Glomerular endothelial cell (primary cell): Measurements from ENCODE around the gene TP73. TPM values are rescaled to one million over a fixed set of nuclear protein-coding genes. Genes with fewer than 3 reads are reported as not detected.

ENCODE experiments used
- DNase-seq: peaks from one replicate; pipeline ENCODE4 v3.0.0-alpha.2; 2011; ENCODE audit warnings: low read depth, low spot score; ENCODE audit errors: extremely low read depth
- total RNA-seq: library from RNA; depleted of rRNA; stranded (reverse); fragments of >200 nt; gene quantifications from 2 replicates; pipeline ENCODE4 v1.2.3, GENCODE V29; 2015

The TP73 gene
- total RNA-seq, 1 donor from 2014 or later = 0.88 TPM

DNA sequence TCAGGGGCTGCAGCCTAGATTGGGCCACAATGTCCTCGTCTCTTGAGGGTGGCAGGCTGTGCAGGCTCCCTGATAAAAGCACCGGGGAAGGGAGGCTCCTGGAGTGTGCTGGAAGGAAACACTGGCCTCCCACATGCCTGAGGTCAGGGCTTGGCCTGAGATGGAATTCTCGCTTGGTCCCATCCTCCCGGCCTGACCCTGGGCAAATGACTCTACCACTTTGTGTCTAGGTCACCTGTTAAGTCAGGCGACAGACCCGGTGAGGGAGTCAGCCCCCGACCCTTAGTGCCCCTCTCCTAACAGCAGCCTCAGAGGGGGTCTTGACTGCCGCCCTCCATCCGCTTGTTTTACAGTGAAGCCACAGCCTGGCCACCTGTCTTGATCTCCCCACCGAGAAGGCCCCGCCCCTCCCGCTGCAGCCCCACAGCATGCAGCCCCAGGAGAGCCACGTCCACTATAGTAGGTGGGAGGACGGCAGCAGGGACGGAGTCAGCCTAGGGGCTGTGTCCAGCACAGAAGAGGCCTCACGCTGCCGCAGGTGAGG is 122.7 kb downstream of the TP73 start:
- no peak for DNase-seq

- no peak for DNase-seq
These were observed 123.3 kb downstream of the TP73 start for GRCh38 chr1:3775490-3776230.

DNA sequence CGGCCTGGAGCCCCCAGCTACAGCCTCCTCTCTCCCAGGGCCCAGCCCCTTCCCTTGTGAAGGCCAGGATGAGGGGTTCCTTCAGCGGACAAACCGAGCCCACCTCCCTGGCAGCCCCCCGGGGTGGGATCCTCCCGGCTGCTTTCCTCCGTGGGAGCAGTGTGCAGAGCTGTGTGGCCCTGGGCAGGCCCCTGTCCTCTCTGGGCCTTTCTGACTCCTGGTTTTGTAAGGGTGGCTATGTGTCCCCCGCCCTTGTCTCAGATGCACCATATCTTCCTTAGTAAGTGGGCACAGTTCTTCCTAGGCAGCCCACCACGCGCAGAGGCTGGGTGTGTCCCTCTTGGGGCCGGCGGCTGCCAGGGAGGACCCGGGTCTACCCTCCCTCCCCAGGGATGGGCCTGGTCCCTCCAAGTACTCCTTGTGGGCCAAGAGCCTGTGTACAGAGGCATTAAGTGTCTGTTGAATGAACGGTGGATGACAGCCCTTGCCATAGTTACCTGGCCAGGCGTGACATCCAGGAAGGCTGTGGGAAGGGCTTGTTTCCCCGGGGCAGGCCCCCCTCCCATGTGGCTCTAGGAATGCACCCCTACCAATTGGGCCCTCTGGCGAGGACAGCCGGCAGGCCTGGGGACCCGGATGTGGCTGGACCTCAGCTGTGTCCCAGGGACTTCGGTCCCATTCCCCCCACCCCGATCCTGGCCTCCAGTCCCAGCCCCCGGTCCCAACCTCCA is 124.1 kb downstream of the TP73 start:
- no peak for DNase-seq

GRCh38 chr1:3777078-3777547 is 124.8 kb downstream of the TP73 start:
- no peak for DNase-seq

DNA sequence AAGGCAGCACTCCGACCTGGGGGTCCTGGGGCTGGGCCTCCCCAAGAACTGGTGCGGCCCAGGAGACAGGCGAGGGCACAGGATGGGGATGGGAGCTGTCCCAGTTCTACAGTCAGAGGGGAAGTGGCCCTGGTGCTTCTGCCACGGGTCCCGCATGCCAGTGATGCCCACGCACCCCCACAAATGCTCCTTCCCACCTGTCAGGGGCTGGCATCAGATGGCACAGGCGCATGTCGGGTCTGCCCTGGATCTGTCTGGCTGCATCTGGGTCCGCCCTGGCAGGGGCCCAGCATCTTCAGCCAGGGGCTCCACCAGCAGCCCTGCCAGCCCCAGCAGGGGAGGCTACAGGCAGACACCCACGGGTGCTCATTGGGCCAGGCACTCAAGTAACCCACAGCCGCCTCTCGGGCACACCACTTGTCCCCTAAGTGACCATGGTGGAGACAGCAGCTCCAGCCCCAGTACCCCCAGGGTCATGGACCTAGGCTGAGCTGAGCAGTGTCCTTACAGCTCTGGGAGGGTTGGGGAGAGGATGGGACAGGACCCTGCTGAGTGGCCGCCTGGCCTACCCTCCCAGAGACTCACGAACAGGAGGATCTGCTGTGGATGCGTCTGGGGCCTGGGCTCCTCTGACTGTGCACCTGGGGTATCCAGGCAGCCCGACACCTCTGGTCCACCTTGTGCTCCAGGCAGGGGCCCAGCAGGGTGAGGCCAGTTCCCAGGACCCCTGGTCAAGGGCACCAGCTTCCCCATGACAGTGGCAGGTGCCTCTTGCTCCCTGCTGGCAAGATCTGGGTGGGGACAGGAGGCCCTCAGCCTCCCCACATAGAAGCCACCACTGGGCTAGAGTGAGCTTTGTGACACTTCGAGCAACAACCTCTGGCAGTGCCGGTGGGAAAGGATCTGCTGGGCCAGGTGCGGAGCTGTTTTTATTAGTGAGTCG is 125.6 kb downstream of the TP73 start:
- DNase-seq = no peak

DNA sequence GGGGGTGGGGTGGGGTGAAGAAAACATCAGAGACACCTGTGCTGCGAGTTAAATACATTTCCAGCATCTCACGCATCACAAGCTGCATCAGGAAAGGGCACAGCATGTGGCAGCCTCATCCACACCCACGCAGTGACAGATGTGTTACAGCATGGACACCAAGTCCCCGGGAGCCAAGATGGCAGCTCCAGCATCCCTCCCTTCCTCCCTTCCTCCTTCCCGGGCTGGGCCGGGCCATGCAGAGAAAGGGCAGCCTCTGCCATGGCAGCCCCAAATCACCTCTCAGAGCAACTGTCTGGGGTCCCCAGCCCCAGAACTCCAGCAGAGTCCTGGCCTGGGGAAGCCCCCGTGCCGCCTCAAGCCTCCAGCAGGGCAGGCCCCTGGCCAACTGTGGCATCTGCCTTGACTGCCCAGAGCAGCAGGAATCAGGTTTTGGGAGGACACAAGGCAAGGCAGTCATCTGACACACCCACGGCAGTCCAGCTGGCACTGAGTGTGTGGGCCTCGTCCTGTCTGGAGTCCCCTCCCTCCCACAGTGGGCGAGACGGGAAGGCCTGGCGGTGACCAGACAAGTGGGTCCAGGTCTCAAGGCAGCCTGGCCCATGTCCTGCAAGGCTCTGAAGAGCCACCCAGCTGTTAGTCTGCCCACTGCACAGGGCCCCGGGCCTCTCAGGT is 126.4 kb downstream of the TP73 start:
- no peak for DNase-seq

- no peak for DNase-seq
These were observed 127.1 kb downstream of the TP73 start for GRCh38 chr1:3779265-3779911.

DNA sequence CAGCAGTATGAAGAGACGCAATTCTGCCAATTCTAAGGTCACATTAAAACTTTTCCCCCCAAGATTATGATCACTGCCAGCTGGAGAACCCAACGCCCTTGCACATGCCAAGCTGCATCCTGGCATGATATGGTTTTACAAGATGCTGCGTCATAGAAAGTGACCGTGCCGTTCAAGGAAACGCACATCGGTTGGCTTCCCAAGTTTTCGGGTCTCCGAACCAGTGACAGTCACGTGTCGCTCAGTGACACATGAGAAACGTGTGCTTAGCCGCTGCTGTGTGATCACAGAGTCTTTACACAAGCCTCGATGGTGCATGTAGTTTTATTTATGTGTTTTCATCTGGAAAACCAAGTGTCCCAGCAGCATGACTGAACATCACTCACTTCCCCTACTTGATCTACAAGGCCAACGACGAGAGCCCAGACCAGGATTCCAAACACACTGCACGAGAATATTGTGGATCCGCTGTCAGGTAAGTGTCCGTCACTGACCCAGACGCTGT is 127.6 kb downstream of the TP73 start:
- no peak for DNase-seq

- DNase-seq = no peak
These were observed 128.6 kb downstream of the TP73 start for GRCh38 chr1:3780901-3781300.

DNA sequence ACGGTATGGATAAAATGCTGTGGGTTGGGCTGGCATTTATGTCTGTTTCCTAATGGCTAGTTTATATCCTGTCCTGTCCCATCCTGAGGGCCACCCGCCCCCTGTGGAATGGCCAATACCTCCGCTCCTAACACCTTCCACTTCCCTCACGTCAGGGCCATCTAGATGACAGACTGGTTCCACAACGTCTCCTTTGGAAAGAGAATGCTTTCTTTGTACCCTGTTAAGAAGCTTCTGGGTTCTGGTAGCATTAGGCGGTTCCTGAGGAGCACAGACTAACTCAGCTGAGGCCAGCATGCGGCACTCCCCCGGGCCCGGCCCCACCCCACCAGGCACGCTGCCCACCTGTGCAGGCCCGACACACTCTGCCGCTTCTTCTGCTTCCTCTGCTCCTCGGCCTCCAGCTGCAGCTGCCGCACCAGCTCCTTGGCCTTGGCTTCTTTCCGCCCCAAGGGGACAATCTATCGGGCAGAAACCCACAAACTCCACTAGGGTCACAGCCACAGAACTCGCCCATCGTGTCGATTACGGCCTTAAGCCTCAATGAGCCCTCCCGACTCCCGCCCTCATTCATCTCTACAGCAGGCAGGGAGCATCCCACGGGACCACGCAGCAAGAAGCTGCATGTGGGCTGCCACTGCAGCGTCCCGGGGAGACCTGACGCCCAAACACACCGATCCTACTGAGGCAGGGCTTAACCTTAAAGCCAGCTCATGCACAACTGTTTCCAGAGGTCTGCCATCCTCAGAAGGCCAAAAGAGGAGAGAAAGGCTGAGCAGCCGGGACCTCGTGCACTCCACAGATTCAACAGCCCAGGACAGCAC is 131.5 kb downstream of the TP73 start:
- no peak for DNase-seq

- DNase-seq = no peak
These were observed 132.7 kb downstream of the TP73 start for GRCh38 chr1:3785045-3785444.

DNA sequence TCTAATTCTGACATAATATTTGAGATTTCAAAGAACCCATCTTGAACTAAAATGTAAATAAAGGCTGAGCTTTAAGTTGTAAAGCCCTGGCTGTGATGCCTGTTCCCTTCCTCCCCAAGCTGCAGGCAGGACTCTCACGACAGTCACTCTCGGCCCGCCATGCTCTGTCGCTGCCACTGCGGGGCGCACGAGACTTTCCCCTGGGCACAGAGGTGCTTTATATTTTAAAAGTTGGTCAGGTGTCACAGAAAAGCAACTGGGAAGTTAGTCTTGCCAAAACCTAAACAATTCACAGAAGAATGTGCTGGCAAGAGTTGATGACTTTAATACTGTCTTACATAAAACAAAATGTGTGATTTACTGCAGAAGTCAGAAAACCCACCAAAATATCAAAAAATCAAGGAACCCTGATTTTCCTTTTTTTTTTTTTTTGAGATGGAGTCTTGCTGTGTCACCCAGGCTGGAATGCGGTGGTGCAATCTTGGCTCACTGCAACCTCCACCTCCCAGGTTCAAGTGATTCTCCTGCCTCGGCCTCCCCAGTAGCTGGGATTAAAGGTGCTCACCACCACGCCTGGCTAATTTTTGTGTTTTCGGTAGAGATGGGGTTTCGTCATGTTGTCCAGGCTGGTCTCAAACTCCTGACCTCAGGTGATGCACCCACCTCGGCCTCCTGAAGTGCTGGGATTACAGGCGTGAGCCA is 133.3 kb downstream of the TP73 start:
- no peak for DNase-seq

Other genes starting within 250 kb of the TP73 start
- gene ARHGEF16, start 197.9 kb upstream of the TP73 start, total RNA-seq = 1.5 TPM in 2 replicates
- gene MEGF6, start 41.0 kb upstream of the TP73 start, total RNA-seq = 30.1 and 57.6 TPM in 2 replicates
- 59.8 and 71.5 TPM in 2 replicates for gene TPRG1L, start 27.5 kb upstream of the TP73 start, total RNA-seq
- 21.0 and 22.5 TPM in 2 replicates for gene WRAP73, start 2.4 kb upstream of the TP73 start, total RNA-seq
- not detected in 2 replicates for gene CCDC27, start 99.9 kb downstream of the TP73 start, total RNA-seq
- gene SMIM1, start 120.2 kb downstream of the TP73 start, total RNA-seq = 0.82 and 2.0 TPM in 2 replicates
- 33.2 and 38.9 TPM in 2 replicates for gene LRRC47, start 144.0 kb downstream of the TP73 start, total RNA-seq
- gene CEP104, start 204.7 kb downstream of the TP73 start, total RNA-seq = 30.5 and 44.9 TPM in 2 replicates
- 7.8 and 13.9 TPM in 2 replicates for gene DFFB, start 205.0 kb downstream of the TP73 start, total RNA-seq
- 23.5 and 25.8 TPM in 2 replicates for gene C1orf174, start 247.8 kb downstream of the TP73 start, total RNA-seq